HUES6 (cell line): ENCODE data around the gene FRMD3.

ENCODE experiments used
- H3K27ac ChIP-seq: 2 replicates; pipeline ENCODE4 v1.7.0; 2013; ENCODE audit warnings: low read depth, mild to moderate bottlenecking, low read length, inconsistent platforms
- H3K27me3 ChIP-seq: 2 replicates; pipeline ENCODE4 v1.6.1; 2013; ENCODE audit warnings: low read length; ENCODE audit not compliant: control insufficient read depth, insufficient read depth
- H3K36me3 ChIP-seq: 2 replicates; pipeline ENCODE4 v1.6.1; 2013; ENCODE audit warnings: low read length; ENCODE audit not compliant: control insufficient read depth, insufficient read depth
- H3K4me1 ChIP-seq: 2 replicates; pipeline ENCODE4 v1.6.1; 2013; ENCODE audit warnings: low read length; ENCODE audit not compliant: control insufficient read depth, insufficient read depth
- H3K4me3 ChIP-seq: 2 replicates; pipeline ENCODE4 v1.5.1; 2013; ENCODE audit warnings: low read depth, low read length
- H3K9ac ChIP-seq: one replicate; pipeline ENCODE4 v1.6.1; 2013; ENCODE audit warnings: mild to moderate bottlenecking, low read length
- H3K9me3 ChIP-seq: 2 replicates; pipeline ENCODE4 v1.6.1; 2013; ENCODE audit warnings: low read depth, low read length; ENCODE audit not compliant: control insufficient read depth, insufficient read depth

FRMD3 gene

GRCh38 chr9:83339435-83339834 lies 198.8 kb downstream of the FRMD3 start:
- peaks cover 5% of the 10 kb centered on the region; the same call in 1 of the 2 replicates for H3K4me1 ChIP-seq
- no peaks in the 10 kb centered on the region for H3K27me3 ChIP-seq
- no peaks in the 10 kb centered on the region for H3K9me3 ChIP-seq
- no peaks in the 10 kb centered on the region for H3K36me3 ChIP-seq
- no peak overlapping the region for H3K9ac ChIP-seq
- H3K4me3 ChIP-seq: no peak overlapping the region
- H3K27ac ChIP-seq: no peak overlapping the region

DNA sequence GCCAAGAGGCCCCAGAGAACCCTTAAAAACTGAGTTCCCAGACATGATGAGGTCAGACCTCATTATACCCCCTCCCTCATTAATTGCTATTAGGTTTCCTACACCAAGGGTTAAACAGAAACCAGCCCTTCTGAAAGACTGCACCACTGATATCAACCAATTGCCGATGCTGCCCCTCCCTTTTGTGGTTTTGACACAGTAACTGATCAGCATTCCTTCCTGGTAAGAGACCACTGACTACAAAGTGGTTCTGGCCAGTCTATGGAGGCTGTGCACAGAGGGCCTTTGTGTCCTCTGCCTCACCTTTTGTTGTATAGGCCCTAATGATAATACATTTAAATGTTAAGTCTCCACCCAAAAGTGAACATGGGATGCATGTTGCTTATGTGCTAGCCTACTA lies 201.5 kb downstream of the FRMD3 start:
- Histone ChIP-seq H3K4me3 (no peak overlapping the region), H3K4me1 (no peaks in the 10 kb centered on the region), H3K27ac (no peak overlapping the region), H3K27me3 (no peaks in the 10 kb centered on the region), H3K9ac (no peak overlapping the region), H3K36me3 (no peaks in the 10 kb centered on the region), H3K9me3 (no peaks in the 10 kb centered on the region)

DNA sequence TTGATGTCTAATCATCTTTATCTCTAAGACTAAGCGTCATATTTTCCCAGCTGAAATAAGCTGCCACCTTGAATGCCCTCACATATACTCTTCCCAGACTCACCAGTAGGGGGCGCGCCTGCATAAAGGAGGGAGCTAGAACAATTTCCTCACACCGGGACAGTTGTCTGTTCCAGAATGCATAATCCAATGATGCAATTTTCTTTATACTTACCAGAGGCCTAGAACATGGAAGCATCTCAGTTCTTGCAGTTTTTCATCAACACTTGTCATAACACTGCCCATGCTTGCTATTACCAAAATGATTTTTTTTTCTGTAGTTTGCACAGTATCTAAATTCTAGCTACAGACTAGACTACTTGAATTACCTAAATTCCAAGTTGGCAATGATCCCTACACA lies 203.9 kb downstream of the FRMD3 start:
- Histone ChIP-seq H3K9me3 (peaks cover 7% of the 10 kb centered on the region; the same call in 1 of the 2 replicates), H3K27ac (no peak overlapping the region), H3K4me1 (no peaks in the 10 kb centered on the region), H3K27me3 (no peaks in the 10 kb centered on the region), H3K4me3 (no peak overlapping the region), H3K9ac (no peak overlapping the region), H3K36me3 (no peaks in the 10 kb centered on the region)

- Histone ChIP-seq H3K27ac (no peak overlapping the region), H3K4me1 (peaks cover 5% of the 10 kb centered on the region; the same call in 1 of the 2 replicates), H3K9ac (no peak overlapping the region), H3K27me3 (no peaks in the 10 kb centered on the region), H3K9me3 (peaks cover 7% of the 10 kb centered on the region; the same call in 1 of the 2 replicates), H3K36me3 (no peaks in the 10 kb centered on the region), H3K4me3 (no peak overlapping the region)
Observed at GRCh38 chr9:83330207-83331196, 207.7 kb downstream of the FRMD3 start.

DNA sequence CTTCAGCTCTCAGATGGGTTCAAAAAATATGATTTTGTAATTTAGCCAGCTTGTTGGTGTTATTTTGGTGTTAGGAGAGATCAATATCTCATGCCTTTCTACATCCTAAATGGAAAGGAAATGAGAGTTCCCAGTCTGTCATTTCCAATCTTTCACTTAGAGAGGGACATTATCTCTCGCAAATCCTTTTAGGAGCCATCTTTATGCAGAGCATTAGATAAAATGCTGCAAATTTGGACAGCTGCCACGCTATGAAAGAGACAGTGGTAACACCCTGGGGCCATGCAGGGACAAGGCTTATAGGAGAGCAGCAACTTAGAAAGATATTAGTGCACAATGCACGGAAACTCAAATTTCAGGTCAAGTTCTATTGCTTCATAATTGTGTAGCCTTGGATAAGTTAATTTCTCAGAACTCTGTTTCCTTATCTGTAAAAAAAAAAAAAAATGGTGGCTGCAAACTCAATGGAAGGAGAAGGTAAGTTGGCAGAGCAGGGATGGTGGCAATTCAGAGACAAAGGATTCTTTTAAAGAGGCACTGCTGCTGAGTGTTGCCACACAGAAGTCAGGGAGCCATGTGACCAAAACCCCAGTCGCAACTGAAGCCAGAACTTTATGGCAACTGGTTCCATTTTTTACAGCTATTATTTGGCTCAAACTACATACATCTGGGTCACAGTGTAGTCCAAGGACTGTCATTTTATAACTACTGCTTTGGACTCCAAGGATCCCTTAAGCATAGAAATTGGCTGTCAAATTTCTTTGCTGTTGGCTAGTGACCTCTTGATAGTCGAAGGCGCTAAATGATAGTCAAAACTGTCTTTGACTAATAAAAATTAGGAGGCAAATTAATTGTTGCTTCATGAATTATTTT lies 210.2 kb downstream of the FRMD3 start:
- no peaks in the 10 kb centered on the region for H3K27me3 ChIP-seq

DNA sequence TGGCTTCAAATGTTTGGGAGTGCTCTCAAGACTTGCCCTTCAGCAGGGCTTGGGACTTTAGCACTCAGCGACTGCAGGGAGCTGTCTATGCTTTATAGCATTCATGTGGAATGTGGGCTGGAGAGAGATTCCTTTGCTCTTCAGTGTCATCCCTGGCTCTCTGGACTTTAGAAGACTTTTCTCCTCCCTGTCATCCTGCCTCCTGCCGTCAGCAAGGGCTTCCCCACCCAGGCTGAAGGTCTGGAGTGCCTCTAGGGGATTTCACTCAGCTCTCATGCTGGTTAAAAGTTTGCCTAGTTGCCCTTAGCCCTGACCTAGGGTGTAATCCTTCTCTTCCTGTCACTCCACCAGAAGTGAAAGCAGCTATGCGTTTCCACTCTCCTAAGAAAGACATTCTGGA lies 210.9 kb downstream of the FRMD3 start:
- Histone ChIP-seq H3K4me3 (no peak overlapping the region), H3K9me3 (peaks cover 11% of the 10 kb centered on the region), H3K36me3 (no peaks in the 10 kb centered on the region), H3K27me3 (no peaks in the 10 kb centered on the region), H3K4me1 (peaks cover 5% of the 10 kb centered on the region; the same call in 1 of the 2 replicates), H3K9ac (no peak overlapping the region), H3K27ac (no peak overlapping the region)

More for the DNA sequence above, 210.2 kb downstream of the FRMD3 start:
- Histone ChIP-seq H3K27ac (no peak overlapping the region), H3K9ac (no peak overlapping the region), H3K4me3 (no peak overlapping the region), H3K4me1 (peaks cover 5% of the 10 kb centered on the region; the same call in 1 of the 2 replicates), H3K9me3 (peaks cover 10% of the 10 kb centered on the region), H3K36me3 (no peaks in the 10 kb centered on the region)

DNA sequence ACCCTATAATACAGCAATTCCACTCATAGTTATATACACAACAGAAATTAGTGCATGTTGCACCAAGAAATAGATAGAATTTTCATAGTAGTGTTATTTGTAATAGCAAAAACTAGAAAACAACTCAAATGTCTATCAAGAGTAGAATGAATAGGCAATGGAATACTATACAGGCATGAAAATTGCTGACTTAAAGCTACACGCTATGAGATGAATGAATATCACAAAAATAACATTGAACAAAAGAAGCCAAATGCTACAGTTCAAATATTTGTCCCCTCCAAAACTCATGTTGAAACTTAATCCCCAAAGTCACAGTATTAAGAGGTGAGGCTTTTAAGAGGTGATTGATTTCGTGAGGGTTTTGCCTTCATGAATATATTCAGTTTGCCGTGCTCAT lies 215.1 kb downstream of the FRMD3 start:
- peaks cover 10% of the 10 kb centered on the region for H3K9me3 ChIP-seq
- H3K4me1 ChIP-seq: peaks cover 5% of the 10 kb centered on the region; the same call in 1 of the 2 replicates
- no peaks in the 10 kb centered on the region for H3K27me3 ChIP-seq
- no peak overlapping the region for H3K9ac ChIP-seq
- H3K4me3 ChIP-seq: no peak overlapping the region
- no peaks in the 10 kb centered on the region for H3K36me3 ChIP-seq
- H3K27ac ChIP-seq: no peak overlapping the region

GRCh38 chr9:83322438-83322837 lies 215.8 kb downstream of the FRMD3 start:
- Histone ChIP-seq H3K27ac (no peak overlapping the region), H3K4me3 (no peak overlapping the region), H3K9me3 (peaks cover 10% of the 10 kb centered on the region)

GRCh38 chr9:83317244-83317643 lies 221.0 kb downstream of the FRMD3 start:
- H3K4me1 ChIP-seq: no peaks in the 10 kb centered on the region
- H3K9me3 ChIP-seq: peaks cover 7% of the 10 kb centered on the region; the same call in 1 of the 2 replicates
- no peak overlapping the region for H3K4me3 ChIP-seq
- H3K27me3 ChIP-seq: no peaks in the 10 kb centered on the region
- no peaks in the 10 kb centered on the region for H3K36me3 ChIP-seq
- no peak overlapping the region for H3K27ac ChIP-seq
- no peak overlapping the region for H3K9ac ChIP-seq

More at GRCh38 chr9:83322438-83322837, 215.8 kb downstream of the FRMD3 start:
- H3K27me3 ChIP-seq: no peaks in the 10 kb centered on the region
- H3K9ac ChIP-seq: no peak overlapping the region
- H3K4me1 ChIP-seq: peaks cover 2% of the 10 kb centered on the region; the same call in 1 of the 2 replicates
- H3K36me3 ChIP-seq: no peaks in the 10 kb centered on the region

GRCh38 chr9:83315649-83316048 lies 222.6 kb downstream of the FRMD3 start:
- H3K36me3 ChIP-seq: no peaks in the 10 kb centered on the region
- no peak overlapping the region for H3K9ac ChIP-seq
- H3K9me3 ChIP-seq: peaks cover 7% of the 10 kb centered on the region; the same call in 1 of the 2 replicates
- no peaks in the 10 kb centered on the region for H3K27me3 ChIP-seq
- H3K4me3 ChIP-seq: no peak overlapping the region
- no peaks in the 10 kb centered on the region for H3K4me1 ChIP-seq
- no peak overlapping the region for H3K27ac ChIP-seq
